ENCODE results near the gene CD109. TPM values are rescaled to one million over a fixed set of nuclear protein-coding genes. Genes with fewer than 3 reads are reported as not detected.

CD109 gene
- total RNA-seq, 1 experiment from 2014 or later: 19.1 TPM

DNA sequence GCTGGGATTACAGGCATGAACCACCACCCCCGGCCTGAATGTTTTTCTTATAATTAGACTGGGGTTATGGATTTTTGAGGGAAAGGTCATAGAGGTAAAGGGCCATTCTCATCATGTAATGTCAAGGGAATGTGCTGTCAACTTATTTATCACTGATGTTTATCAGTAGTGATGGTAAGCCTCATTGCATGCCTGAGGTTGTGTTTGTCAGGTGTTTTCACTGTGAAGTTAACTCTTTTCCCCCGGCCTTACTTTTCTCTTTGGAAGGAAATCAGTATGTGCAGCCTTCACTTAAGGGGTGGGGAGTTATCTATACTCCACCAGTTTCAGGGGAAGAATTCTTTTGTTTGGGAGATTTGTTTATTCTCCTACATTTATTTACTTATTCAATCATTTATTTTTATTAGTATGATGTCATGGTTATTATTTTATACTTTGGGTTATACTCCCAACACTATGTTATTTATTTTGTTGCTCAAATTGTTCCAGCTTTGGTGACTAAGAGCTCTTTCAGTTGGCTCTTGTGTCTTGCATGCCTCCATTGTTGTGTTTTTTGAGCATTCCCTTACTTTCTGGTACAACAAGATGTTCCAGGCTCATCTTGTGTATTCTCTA lies 39.4 kb upstream of the CD109 start:
- ChIA-PET CTCF (no interaction called here), POLR2A (ENCODE audit: unreplicated experiment) (interaction anchor here (0.7 kb wide), 1 partner anchor 16 kb away, joined by 4 read pairs; no protein-coding TSS in a partner anchor)
- Histone ChIP-seq H3K4me3 (ENCODE audit: low read length) (0 out of 2 replicates have a peak overlapping the region, but pooled peaks have one; percentile 4), H4K20me1 (ENCODE audit: low read length) (no peaks in the 10 kb centered on the region), H3K36me3 (ENCODE audit: low read depth, low read length) (no peaks in the 10 kb centered on the region), H3K9ac (ENCODE audit: low read length) (no peak overlapping the region), H3K79me2 (ENCODE audit: low read length) (peaks cover 14% of the 10 kb centered on the region; the same call in 1 of the 2 replicates), H3K4me1 (ENCODE audit: insufficient read depth, low read length) (peaks cover 28% of the 10 kb centered on the region), H3K27ac (ENCODE audit: low read length) (peak overlapping the region; percentile 76), H3F3A (ENCODE audit: low read length, unreplicated experiment) (peaks cover 7% of the 10 kb centered on the region), H3K9me3 (ENCODE audit: low read length) (no peaks in the 10 kb centered on the region), H3K27me3 (ENCODE audit: low read length) (no peaks in the 10 kb centered on the region), H3K4me2 (ENCODE audit: low read length) (peak overlapping the region; percentile 61; the same call in 1 of the 2 replicates), H3K9me2 (replicated peaks; ENCODE audit: low read length) (no peaks in the 10 kb centered on the region), H2AFZ (ENCODE audit: low read length) (no peak overlapping the region)
- DNase-seq (peak; percentile 71), ATAC-seq (peak; percentile 8)
- no peak for TF ChIP-seq EZH2phosphoT487 (IDR thresholded peaks at IDR 0.05; ENCODE audit: borderline replicate concordance, low read length)
- no peak for TF ChIP-seq CTCF (conservative IDR thresholded peaks at IDR 0.05; ENCODE audit: low read depth, low read length)
- TF ChIP-seq EZH2 (IDR thresholded peaks at IDR 0.05; ENCODE audit: low read length, unreplicated experiment): no peak
- intact Hi-C loops (cut with micrococcal nuclease): no loop called here
- BruUV-seq (replicated peaks): no TSS peak

DNA sequence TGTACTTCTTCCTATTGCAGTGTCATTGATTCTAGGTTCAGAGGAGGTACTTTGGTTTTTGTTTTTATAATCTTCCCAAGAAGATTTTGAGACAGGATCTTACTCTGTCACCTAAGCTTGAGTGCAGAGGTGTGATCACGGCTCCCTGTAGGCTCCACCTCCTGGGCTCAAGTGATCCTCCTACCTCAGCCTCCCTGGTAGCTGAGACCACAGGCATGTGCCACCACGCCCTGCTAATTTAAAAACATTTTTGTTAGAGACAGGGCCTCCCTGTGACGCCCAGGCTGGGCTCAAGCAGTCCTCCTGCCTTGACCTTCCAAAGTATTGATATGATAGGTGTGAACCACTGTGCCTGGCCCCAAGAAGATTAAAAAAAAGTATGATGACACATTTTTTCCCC lies 38.8 kb upstream of the CD109 start:
- Histone ChIP-seq H3K4me3 (ENCODE audit: low read length) (0 out of 2 replicates have a peak overlapping the region, but pooled peaks have one; percentile 4), H3K9me3 (ENCODE audit: low read length) (no peaks in the 10 kb centered on the region), H3K9ac (ENCODE audit: low read length) (no peak overlapping the region), H3F3A (ENCODE audit: low read length, unreplicated experiment) (peaks cover 7% of the 10 kb centered on the region), H3K36me3 (ENCODE audit: low read depth, low read length) (no peaks in the 10 kb centered on the region), H3K9me2 (replicated peaks; ENCODE audit: low read length) (no peaks in the 10 kb centered on the region), H4K20me1 (ENCODE audit: low read length) (no peaks in the 10 kb centered on the region), H3K4me1 (ENCODE audit: insufficient read depth, low read length) (peaks cover 25% of the 10 kb centered on the region), H3K79me2 (ENCODE audit: low read length) (peaks cover 9% of the 10 kb centered on the region; the same call in 1 of the 2 replicates), H3K4me2 (ENCODE audit: low read length) (peak overlapping the region; percentile 61), H3K27ac (ENCODE audit: low read length) (peak overlapping the region; percentile 76), H2AFZ (ENCODE audit: low read length) (0 out of 2 replicates have a peak overlapping the region, but pooled peaks have one; percentile 30), H3K27me3 (ENCODE audit: low read length) (no peaks in the 10 kb centered on the region)
- POLR2A ChIA-PET (ENCODE audit: unreplicated experiment): interaction anchor here (0.7 kb wide), 1 partner anchor 15 kb away, joined by 4 read pairs; no protein-coding TSS in a partner anchor
- no peak for TF ChIP-seq CTCF (conservative IDR thresholded peaks at IDR 0.05; ENCODE audit: low read depth, low read length)
- TF ChIP-seq EZH2 (IDR thresholded peaks at IDR 0.05; ENCODE audit: low read length, unreplicated experiment): no peak
- no peak for TF ChIP-seq EZH2phosphoT487 (IDR thresholded peaks at IDR 0.05; ENCODE audit: borderline replicate concordance, low read length)
- DNase-seq (peak; percentile 14), ATAC-seq (no peak)
- CTCF ChIA-PET: no interaction called here
- intact Hi-C loops (cut with micrococcal nuclease): no loop called here
- BruUV-seq (replicated peaks): no TSS peak

GRCh38 chr6:73664701-73665100 lies 31.3 kb upstream of the CD109 start:
- no peak for TF ChIP-seq EZH2 (IDR thresholded peaks at IDR 0.05; ENCODE audit: low read length, unreplicated experiment)
- TF ChIP-seq EZH2phosphoT487 (IDR thresholded peaks at IDR 0.05; ENCODE audit: borderline replicate concordance, low read length): no peak
- no peak for TF ChIP-seq CTCF (conservative IDR thresholded peaks at IDR 0.05; ENCODE audit: low read depth, low read length)
- BruUV-seq (replicated peaks): no TSS peak
- H2AFZ ChIP-seq (ENCODE audit: low read length): no peak overlapping the region
- no peaks in the 10 kb centered on the region for H3F3A ChIP-seq (ENCODE audit: low read length, unreplicated experiment)
- intact Hi-C loops (cut with micrococcal nuclease): no loop called here
- POLR2A ChIA-PET (ENCODE audit: unreplicated experiment): interaction anchor here (0.7 kb wide), 1 partner anchor 11 kb away, joined by 6 read pairs; the partner anchor contains the start of gene SLC17A5
- H3K79me2 ChIP-seq (ENCODE audit: low read length): no peaks in the 10 kb centered on the region
- H3K9me3 ChIP-seq (ENCODE audit: low read length): no peaks in the 10 kb centered on the region
- no peaks in the 10 kb centered on the region for H4K20me1 ChIP-seq (ENCODE audit: low read length)
- H3K4me2 ChIP-seq (ENCODE audit: low read length): no peak overlapping the region
- no peak overlapping the region for H3K9ac ChIP-seq (ENCODE audit: low read length)
- no peaks in the 10 kb centered on the region for H3K9me2 ChIP-seq (replicated peaks; ENCODE audit: low read length)
- peaks cover 13% of the 10 kb centered on the region for H3K4me1 ChIP-seq (ENCODE audit: insufficient read depth, low read length)
- H3K27ac ChIP-seq (ENCODE audit: low read length): no peak overlapping the region
- CTCF ChIA-PET: no interaction called here
- ATAC-seq (no peak), DNase-seq (no peak)
- no peak overlapping the region for H3K4me3 ChIP-seq (ENCODE audit: low read length)
- H3K27me3 ChIP-seq (ENCODE audit: low read length): no peaks in the 10 kb centered on the region
- no peaks in the 10 kb centered on the region for H3K36me3 ChIP-seq (ENCODE audit: low read depth, low read length)

Data from PC-3 (cell line).